ENCODE measurements around the gene ZFHX3. TPM values are rescaled to one million over a fixed set of nuclear protein-coding genes. Genes with fewer than 3 reads are reported as not detected.

ZFHX3 gene
- total and polyA plus RNA-seq, 4 donors = 1.5 to 5.9 (median 3.0) TPM

GRCh38 chr16:73096510-73096909 lies 48.6 kb upstream of the ZFHX3 start:
- no peaks in the 10 kb centered on the region for H3K27me3 ChIP-seq (ENCODE audit: control insufficient read depth in 4 of 4, insufficient read depth in 4 of 4, low read length in 3 of 4)
- no peak overlapping the region for H3K27ac ChIP-seq (ENCODE audit: low read depth in 1 of 2, low read length in 2 of 2)
- H3K9ac ChIP-seq (ENCODE audit: low read depth in 1 of 2, low read length in 2 of 2) = no peak overlapping the region
- no peak for DNase-seq (ENCODE audit: low spot score)
- H3K9me3 ChIP-seq (ENCODE audit: control insufficient read depth in 4 of 4, low read length in 3 of 4) = no peaks in the 10 kb centered on the region
- H3K36me3 ChIP-seq (ENCODE audit: control insufficient read depth in 4 of 4, insufficient read depth in 3 of 4, low read depth in 1 of 4, low read length in 3 of 4) = no peaks in the 10 kb centered on the region
- no peak overlapping the region for H3K4me3 ChIP-seq (ENCODE audit: low read depth in 1 of 3, low read length in 3 of 3)
- WGBS = 91% methylated on average over 3 of the region's 3 CpGs
- H3K4me1 ChIP-seq (ENCODE audit: control insufficient read depth in 4 of 4, insufficient read depth in 4 of 4, low read length in 3 of 4) = no peaks in the 10 kb centered on the region
- TF ChIP-seq RAD21 (IDR thresholded peaks at IDR 0.05) (no peak), FOXA2 (IDR thresholded peaks at IDR 0.05) (no peak), SP1 (IDR thresholded peaks at IDR 0.05) (no peak), ATF3 (IDR thresholded peaks at IDR 0.05) (no peak), FOXA1 (IDR thresholded peaks at IDR 0.05) (no peak)

GRCh38 chr16:73095885-73096421 lies 48.0 kb upstream of the ZFHX3 start:
- no peak for TF ChIP-seq REST (IDR thresholded peaks at IDR 0.05)
- no peak for TF ChIP-seq FOXA2 (IDR thresholded peaks at IDR 0.05)
- no peak for TF ChIP-seq EGR1 (IDR thresholded peaks at IDR 0.05; ENCODE audit: low read depth in 2 of 2)
- TF ChIP-seq CTCF (IDR thresholded peaks at IDR 0.05; ENCODE audit: low read depth, low read length, missing input control) = no peak
- no peak for TF ChIP-seq RAD21 (IDR thresholded peaks at IDR 0.05)
- TF ChIP-seq TAF1 (conservative IDR thresholded peaks at IDR 0.05) = no peak
- TF ChIP-seq NR2F2 (IDR thresholded peaks at IDR 0.05) = no peak
- no peak for TF ChIP-seq ATF3 (IDR thresholded peaks at IDR 0.05)
- no peak for TF ChIP-seq ZBTB33 (IDR thresholded peaks at IDR 0.05)
- no peak for TF ChIP-seq HNF4G (IDR thresholded peaks at IDR 0.05)
- TF ChIP-seq HNF4A (conservative IDR thresholded peaks at IDR 0.05) = no peak
- no peak for TF ChIP-seq SP1 (IDR thresholded peaks at IDR 0.05)
- no peak for TF ChIP-seq GABPA (IDR thresholded peaks at IDR 0.05 in 1 of 2, conservative IDR thresholded peaks at IDR 0.05 in 1 of 2)
- no peak for TF ChIP-seq RXRA (IDR thresholded peaks at IDR 0.05)
- no peak for DNase-seq (ENCODE audit: low spot score)
- Histone ChIP-seq H3K27me3 (ENCODE audit: control insufficient read depth in 4 of 4, insufficient read depth in 4 of 4, low read length in 3 of 4) (no peaks in the 10 kb centered on the region), H3K9me3 (ENCODE audit: control insufficient read depth in 4 of 4, low read length in 3 of 4) (no peaks in the 10 kb centered on the region), H3K36me3 (ENCODE audit: control insufficient read depth in 4 of 4, insufficient read depth in 3 of 4, low read depth in 1 of 4, low read length in 3 of 4) (no peaks in the 10 kb centered on the region), H3K9ac (ENCODE audit: low read depth in 1 of 2, low read length in 2 of 2) (no peak overlapping the region), H3K4me3 (ENCODE audit: low read depth in 1 of 3, low read length in 3 of 3) (no peak overlapping the region), H3K4me1 (ENCODE audit: control insufficient read depth in 4 of 4, insufficient read depth in 4 of 4, low read length in 3 of 4) (no peaks in the 10 kb centered on the region), H3K27ac (ENCODE audit: low read depth in 1 of 2, low read length in 2 of 2) (no peak overlapping the region)
- WGBS = 66% methylated on average over 9 of the region's 9 CpGs

Data from liver (tissue), 9 donors.